Spinal cord (tissue), 10 donors: Measurements from ENCODE around the gene MFNG. TPM values are rescaled to one million over a fixed set of nuclear protein-coding genes. Genes with fewer than 3 reads are reported as not detected.

Experiments used
- DNase-seq, 6 donors: peaks; one replicate each; pipeline versions ENCODE4 v3.0.0 to v3.0.0-alpha.2; 2013 to 2015; ENCODE audit warnings: low spot score in 6 of 6, low read depth in 4 of 6
- H3K27ac ChIP-seq: one replicate; pipeline ENCODE4 v1.5.1; 2013; ENCODE audit warnings: low read depth, low read length, control low read depth
- H3K27me3 ChIP-seq: one replicate; pipeline ENCODE4 v1.6.1; 2013; ENCODE audit warnings: low read length; ENCODE audit not compliant: control insufficient read depth, insufficient read depth
- H3K36me3 ChIP-seq: one replicate; pipeline ENCODE4 v1.6.1; 2013; ENCODE audit warnings: low read length; ENCODE audit not compliant: control insufficient read depth, insufficient read depth
- H3K4me1 ChIP-seq: one replicate; pipeline ENCODE4 v1.6.1; 2013; ENCODE audit warnings: low read length; ENCODE audit not compliant: control insufficient read depth, insufficient read depth
- H3K4me3 ChIP-seq: one replicate; pipeline ENCODE4 v1.5.1; 2013; ENCODE audit warnings: low read depth, low read length, control low read depth
- H3K9me3 ChIP-seq: one replicate; pipeline ENCODE4 v1.6.1; 2013; ENCODE audit warnings: low read length; ENCODE audit not compliant: control insufficient read depth, insufficient read depth
- WGBS: methylation state at CpG from one replicate; pipeline ENCODE4 v1.1.5; 2013; ENCODE audit warnings: missing lambda C conversion rate; ENCODE audit not compliant: insufficient coverage; 5-methylcytosine and 5-hydroxymethylcytosine counted together
- polyA plus RNA-seq, 2 donors: library from polyadenylated mRNA; unstranded; fragments of 120-200 nt; gene quantifications; one replicate each; pipeline ENCODE4 v1.2.1, GENCODE V29; 2013; ENCODE audit not compliant: insufficient read length in 2 of 2
- total RNA-seq, 2 donors: library from RNA; depleted of rRNA in 1 of 2; stranded (reverse); fragments of 120-200 nt in 1 of 2; fragments of >200 nt in 1 of 2; gene quantifications; one replicate each; pipeline versions ENCODE4 v1.2.3 to v1.2.4, GENCODE V29; 2013 to 2014
- donor health status: healthy.

The MFNG gene
- total and polyA plus RNA-seq, 4 donors: 3.6 to 12.6 (median 11.2) TPM

GRCh38 chr22:37442135-37442534, 44.0 kb downstream of the MFNG start:
- H3K4me3 ChIP-seq: no peak overlapping the region
- peaks cover 12% of the 10 kb centered on the region for H3K4me1 ChIP-seq
- no peaks in the 10 kb centered on the region for H3K9me3 ChIP-seq
- no peak for DNase-seq
- no peaks in the 10 kb centered on the region for H3K36me3 ChIP-seq
- no peaks in the 10 kb centered on the region for H3K27me3 ChIP-seq
- 22% methylated on average over 8 of the region's 8 CpGs for WGBS
- no peak overlapping the region for H3K27ac ChIP-seq

- no peak overlapping the region for H3K4me3 ChIP-seq
- peaks cover 10% of the 10 kb centered on the region for H3K4me1 ChIP-seq
- H3K9me3 ChIP-seq: no peaks in the 10 kb centered on the region
- WGBS: 84% methylated on average over 4 of the region's 4 CpGs
- H3K27ac ChIP-seq: no peak overlapping the region
- no peaks in the 10 kb centered on the region for H3K36me3 ChIP-seq
- no peaks in the 10 kb centered on the region for H3K27me3 ChIP-seq
- DNase-seq: no peak
Observed at GRCh38 chr22:37440875-37441274, 45.3 kb downstream of the MFNG start.

GRCh38 chr22:37439347-37439746, 46.8 kb downstream of the MFNG start:
- Histone ChIP-seq H3K27ac (no peak overlapping the region), H3K9me3 (no peaks in the 10 kb centered on the region), H3K27me3 (no peaks in the 10 kb centered on the region), H3K36me3 (no peaks in the 10 kb centered on the region), H3K4me3 (no peak overlapping the region), H3K4me1 (peaks cover 10% of the 10 kb centered on the region)
- DNase-seq: peak in 1 of 6 donors; percentile 62
- WGBS: 54% methylated on average over 3 of the region's 5 CpGs

GRCh38 chr22:37435970-37436603, 50.1 kb downstream of the MFNG start:
- Histone ChIP-seq H3K4me3 (no peak overlapping the region), H3K4me1 (peaks cover 12% of the 10 kb centered on the region), H3K27ac (no peak overlapping the region), H3K9me3 (no peaks in the 10 kb centered on the region), H3K36me3 (no peaks in the 10 kb centered on the region), H3K27me3 (peaks cover 2% of the 10 kb centered on the region)
- 94% methylated on average over 4 of the region's 5 CpGs for WGBS
- DNase-seq: no peak

- 12% methylated on average over 5 of the region's 11 CpGs for WGBS
- no peaks in the 10 kb centered on the region for H3K36me3 ChIP-seq
- H3K9me3 ChIP-seq: no peaks in the 10 kb centered on the region
- H3K27ac ChIP-seq: no peak overlapping the region
- H3K4me3 ChIP-seq: no peak overlapping the region
- peak in 1 of 6 donors; percentile 28 for DNase-seq
- H3K27me3 ChIP-seq: peaks cover 2% of the 10 kb centered on the region
- peaks cover 18% of the 10 kb centered on the region for H3K4me1 ChIP-seq
Observed at GRCh38 chr22:37433786-37434185, 52.4 kb downstream of the MFNG start.

GRCh38 chr22:37432708-37433054, 53.5 kb downstream of the MFNG start:
- DNase-seq: no peak
- Histone ChIP-seq H3K27me3 (peaks cover 11% of the 10 kb centered on the region), H3K4me1 (peaks cover 29% of the 10 kb centered on the region), H3K4me3 (no peak overlapping the region), H3K27ac (no peak overlapping the region), H3K9me3 (no peaks in the 10 kb centered on the region), H3K36me3 (no peaks in the 10 kb centered on the region)
- WGBS: 77% methylated on average over 3 of the region's 3 CpGs

GRCh38 chr22:37431801-37432707, 54.1 kb downstream of the MFNG start:
- 85% methylated on average over 8 of the region's 14 CpGs for WGBS
- DNase-seq: no peak
- H3K27ac ChIP-seq: no peak overlapping the region
- peaks cover 13% of the 10 kb centered on the region for H3K27me3 ChIP-seq
- peaks cover 31% of the 10 kb centered on the region for H3K4me1 ChIP-seq
- H3K9me3 ChIP-seq: no peaks in the 10 kb centered on the region
- H3K36me3 ChIP-seq: no peaks in the 10 kb centered on the region
- no peak overlapping the region for H3K4me3 ChIP-seq

GRCh38 chr22:37431366-37431765, 54.8 kb downstream of the MFNG start:
- Histone ChIP-seq H3K4me1 (peaks cover 37% of the 10 kb centered on the region), H3K36me3 (no peaks in the 10 kb centered on the region), H3K4me3 (no peak overlapping the region), H3K27ac (no peak overlapping the region), H3K27me3 (peaks cover 19% of the 10 kb centered on the region), H3K9me3 (no peaks in the 10 kb centered on the region)
- no peak for DNase-seq
- 97% methylated on average over 6 of the region's 9 CpGs for WGBS

GRCh38 chr22:37430941-37431340, 55.2 kb downstream of the MFNG start:
- DNase-seq: no peak
- peaks cover 20% of the 10 kb centered on the region for H3K27me3 ChIP-seq
- 81% methylated on average over 6 of the region's 6 CpGs for whole genome bisulfite sequencing

More at GRCh38 chr22:37430941-37431340, 55.2 kb downstream of the MFNG start:
- H3K4me3 ChIP-seq: no peak overlapping the region
- no peaks in the 10 kb centered on the region for H3K9me3 ChIP-seq
- no peaks in the 10 kb centered on the region for H3K36me3 ChIP-seq
- peaks cover 42% of the 10 kb centered on the region for H3K4me1 ChIP-seq
- no peak overlapping the region for H3K27ac ChIP-seq
